SK-MEL-5 (cell line): ENCODE results near the gene ASAP2. TPM values are rescaled to one million over a fixed set of nuclear protein-coding genes. Genes with fewer than 3 reads are reported as not detected.
A peak's percentile ranks its signal among the peaks of the same experiment; 100 is the strongest.
"Not testable (repeated sequence)": the region's sequence is repeated elsewhere in the genome, so short reads cannot be mapped to it uniquely, and the experiment has no call there.

Experiments
- DNase-seq: peaks from one replicate; pipeline ENCODE4 v3.0.0-alpha.2; 2016; ENCODE audit warnings: low read depth, low spot score
- in situ Hi-C: cut with HindIII; loops from 2 replicates; pipeline ENCODE4 v1.10.0; 2016; ENCODE audit warnings: low sequenced_read_pairs, high pct_unique_total_duplicates, low pct_unique_long_range_greater_than_20kb
- total RNA-seq: library from RNA; depleted of rRNA; stranded (reverse); fragments of >200 nt; shearing (Covaris generic); gene quantifications from 2 replicates; pipeline ENCODE4 v1.2.3, GENCODE V29; 2014

The ASAP2 gene
- total RNA-seq, 1 experiment from 2014 or later: 17.6 TPM

- DNase-seq: no peak
- in situ Hi-C loops: loop anchor here (5.0 kb wide), 1 partner anchor 63 kb away; no protein-coding TSS in a partner anchor
These were observed 1.7 kb upstream of the ASAP2 start for GRCh38 chr2:9204939-9205338.

GRCh38 chr2:9205486-9205885 is 1.1 kb upstream of the ASAP2 start:
- in situ Hi-C loops: loop anchor here (5.0 kb wide), 1 partner anchor 63 kb away; no protein-coding TSS in a partner anchor
- DNase-seq: peak; percentile 77

GRCh38 chr2:9206991-9207640 is 504 bp downstream of the ASAP2 start:
- peak; percentile 43 for DNase-seq
- in situ Hi-C loops: loop anchor here (5.0 kb wide), 1 partner anchor 65 kb away; no protein-coding TSS in a partner anchor

GRCh38 chr2:9207641-9208311 is 1.2 kb downstream of the ASAP2 start:
- in situ Hi-C loops: loop anchor here (5.0 kb wide), 1 partner anchor 65 kb away; no protein-coding TSS in a partner anchor
- DNase-seq: no peak

GRCh38 chr2:9208875-9209274 is 2.3 kb downstream of the ASAP2 start:
- in situ Hi-C loops: loop anchor here (5.0 kb wide), 1 partner anchor 67 kb away; no protein-coding TSS in a partner anchor
- DNase-seq: no peak

GRCh38 chr2:9210030-9210429 is 3.4 kb downstream of the ASAP2 start:
- in situ Hi-C loops: no loop called here

GRCh38 chr2:9211496-9211895 is 4.9 kb downstream of the ASAP2 start:
- in situ Hi-C loops: no loop called here
- no peak for DNase-seq

More at GRCh38 chr2:9210030-9210429, 3.4 kb downstream of the ASAP2 start:
- DNase-seq: no peak

GRCh38 chr2:9212010-9212635 is 5.5 kb downstream of the ASAP2 start:
- no peak for DNase-seq
- in situ Hi-C loops: no loop called here

- in situ Hi-C loops: no loop called here
- DNase-seq: no peak
These were observed 6.2 kb downstream of the ASAP2 start for GRCh38 chr2:9212661-9213411.

GRCh38 chr2:9213477-9214051 is 7.0 kb downstream of the ASAP2 start:
- in situ Hi-C loops: no loop called here
- DNase-seq: no peak

GRCh38 chr2:9214873-9215272 is 8.3 kb downstream of the ASAP2 start:
- DNase-seq: no peak
- in situ Hi-C loops: no loop called here

GRCh38 chr2:9215680-9216079 is 9.1 kb downstream of the ASAP2 start:
- in situ Hi-C loops: no loop called here

GRCh38 chr2:9216143-9216542 is 9.5 kb downstream of the ASAP2 start:
- in situ Hi-C loops, DNase-seq: not testable (repeated sequence)

More at GRCh38 chr2:9215680-9216079, 9.1 kb downstream of the ASAP2 start:
- DNase-seq: no peak

GRCh38 chr2:9217838-9218770 is 11.5 kb downstream of the ASAP2 start:
- no peak for DNase-seq
- in situ Hi-C loops: no loop called here

- peak; percentile 61 for DNase-seq
- in situ Hi-C loops: no loop called here
These were observed 12.4 kb downstream of the ASAP2 start for GRCh38 chr2:9219027-9219445.

- in situ Hi-C loops: no loop called here
- DNase-seq: no peak
These were observed 13.6 kb downstream of the ASAP2 start for GRCh38 chr2:9220201-9220600.
